Measurements from ENCODE around the gene ABCB11.

- TF ChIP-seq CTCF (IDR thresholded peaks at IDR 0.05) = no peak
- TF ChIP-seq POLR2A (IDR thresholded peaks at IDR 0.05) = no peak
These were observed 19.5 kb upstream of the ABCB11 start for GRCh38 chr2:169050476-169051240.
